Transverse colon (tissue), 4 donors: Measurements from ENCODE around the gene UBN2. TPM values are rescaled to one million over a fixed set of nuclear protein-coding genes. Genes with fewer than 3 reads are reported as not detected.
A peak's percentile ranks its signal among the peaks of the same experiment; 100 is the strongest.

ENCODE experiments used
- DNase-seq: peaks from one replicate; pipeline ENCODE4 v3.0.0-alpha.2; 2019
- H3K27ac ChIP-seq, 4 donors: fragments of 200-600 bp; sonication (generic); 2 replicates each; pipeline ENCODE4 v1.5.1; 2016 to 2018; ENCODE audit warnings: inconsistent platforms in 4 of 4
- H3K27me3 ChIP-seq: fragments of 200-600 bp; sonication (generic); 2 replicates; pipeline ENCODE4 v1.5.1; 2017; ENCODE audit warnings: inconsistent platforms
- H3K36me3 ChIP-seq, 4 donors: fragments of 200-600 bp; sonication (generic); 2 replicates each; pipeline ENCODE4 v1.5.1; 2017 to 2019; ENCODE audit warnings: inconsistent platforms in 4 of 4
- H3K4me1 ChIP-seq, 4 donors: fragments of 200-600 bp; sonication (generic); 2 replicates each; pipeline ENCODE4 v1.5.1; 2017 to 2020; ENCODE audit warnings: inconsistent platforms in 4 of 4
- H3K4me3 ChIP-seq, 4 donors: fragments of 200-600 bp; sonication (generic); 1 replicate in 1 of 4; 2 replicates in 3 of 4; pipeline versions ENCODE4 v1.5.1 to v1.6.1; 2017 to 2019; ENCODE audit warnings: inconsistent platforms in 4 of 4
- H3K9me3 ChIP-seq, 2 donors: fragments of 200-600 bp; sonication (generic); 2 replicates each; pipeline ENCODE4 v1.5.1; 2017 to 2019; ENCODE audit warnings: inconsistent platforms in 2 of 2
- CTCF ChIP-seq, 5 experiments: fragments of 200-600 bp in 3 of 5; fragments of 450-650 bp in 2 of 5; sonication (generic) in 3 of 5; IDR thresholded peaks; 1 replicate in 2 of 5; 2 replicates in 3 of 5; pipeline ENCODE4 v1.5.1; 2016 to 2017; ENCODE audit warnings: antibody characterized with exemption in 5 of 5, inconsistent platforms in 3 of 5, mild to moderate bottlenecking in 2 of 5, moderate library complexity in 1 of 5
- EP300 ChIP-seq: sonication (generic); formaldehyde crosslinking; IDR thresholded peaks from one replicate; pipeline ENCODE4 v1.6.1; 2017; ENCODE audit warnings: antibody characterized with exemption, low read depth
- POLR2A ChIP-seq: fragments of 450-650 bp; IDR thresholded peaks from one replicate; pipeline ENCODE4 v1.6.1; 2016; ENCODE audit warnings: antibody characterized with exemption, mild to moderate bottlenecking, moderate library complexity
- POLR2AphosphoS5 ChIP-seq, 3 donors: sonication (generic); formaldehyde crosslinking; IDR thresholded peaks; one replicate each; pipeline ENCODE4 v1.6.1; 2016; ENCODE audit warnings: antibody characterized with exemption in 3 of 3
- WGBS, 2 donors: methylation state at CpG; one replicate each; pipeline ENCODE4 v1.1.5; 2018; ENCODE audit warnings: low coverage in 1 of 2; 5-methylcytosine and 5-hydroxymethylcytosine counted together
- in situ Hi-C, 4 donors: fragments of 200-750 bp; cut with MboI; loops; one replicate each; pipeline versions ENCODE4 v1.15.0 to v1.15.1; 2017; ENCODE audit warnings: low sequenced_read_pairs in 3 of 4, low pct_ligation_motif_present in 1 of 4, low pct_unique_long_range_greater_than_20kb in 1 of 4
- intact Hi-C: fragments of 100-400 bp; cut with DNase I; formaldehyde crosslinking; loops from one replicate; pipeline ENCODE4 v1.15.1; 2023; ENCODE audit warnings: low total_unique reads
- total RNA-seq, 4 donors: library from RNA; depleted of rRNA; stranded (reverse); fragments of >200 nt; gene quantifications; one replicate each; pipeline ENCODE4 v1.1.0, GENCODE V29; 2016

The UBN2 gene
- 10 to 100 TPM in 3 of 4 donors, 1 to 10 TPM in 1; 9.7 to 22.1 (median 13.9) TPM for total RNA-seq

GRCh38 chr7:139230774-139231512 is at the start of gene UBN2:
Gene UBN2, plus strand, starts transcription at chr7:139231237. Its CDS starts 248 bp downstream, at chr7:139231485.
- in situ Hi-C loops (no loop called here), intact Hi-C loops (no loop called here)
- 0% methylated on average over 63 of the region's 63 CpGs; no CpG with 5 or more reads in 1 of the 2 donors for WGBS, 2 donors
- peak; percentile 77 for TF ChIP-seq POLR2A
- peak; percentile 82 to 88 (median 83) for TF ChIP-seq POLR2AphosphoS5 (IDR thresholded peaks at IDR 0.05)
- no peak for TF ChIP-seq EP300
- peak within 1 kb of the TSS; percentile 90 to 99 (median 95) for H3K27ac ChIP-seq
- H3K4me1 ChIP-seq: peaks cover 3 to 33% (median 20%) of the 10 kb centered on the region in 4 donors
- no peaks in the 10 kb centered on the region for H3K9me3 ChIP-seq
- H3K4me3 ChIP-seq: peak within 1 kb of the TSS; percentile 57 to 100 (median 92)
- H3K36me3 ChIP-seq: no peaks in the 10 kb centered on the region
- peak; percentile 98 for DNase-seq
- no peaks in the 10 kb centered on the region for H3K27me3 ChIP-seq

GRCh38 chr7:139181404-139181803 is 49.6 kb upstream of the UBN2 start:
- no peaks in the 10 kb centered on the region for H3K36me3 ChIP-seq
- intact Hi-C loops (no loop called here), in situ Hi-C loops (no loop called here)
- H3K27me3 ChIP-seq: no peaks in the 10 kb centered on the region
- no peak for DNase-seq
- no peaks in the 10 kb centered on the region for H3K4me1 ChIP-seq
- 85 to 93% methylated on average over 2 of the region's 2 CpGs for WGBS, 2 donors
- no peak overlapping the region for H3K4me3 ChIP-seq
- H3K9me3 ChIP-seq: no peaks in the 10 kb centered on the region
- no peak overlapping the region for H3K27ac ChIP-seq
- TF ChIP-seq EP300: no peak

GRCh38 chr7:139182363-139182762 is 48.7 kb upstream of the UBN2 start:
- H3K4me3 ChIP-seq: no peak overlapping the region
- H3K27me3 ChIP-seq: no peaks in the 10 kb centered on the region
- TF ChIP-seq EP300 (no peak), CTCF (IDR thresholded peaks at IDR 0.05) (no peak), POLR2AphosphoS5 (IDR thresholded peaks at IDR 0.05) (no peak)
- no peak for DNase-seq
- H3K9me3 ChIP-seq: no peaks in the 10 kb centered on the region
- WGBS, 2 donors: 63 to 89% methylated on average over 1 of the region's 1 CpG
- H3K4me1 ChIP-seq: no peaks in the 10 kb centered on the region
- no peak overlapping the region for H3K27ac ChIP-seq
- in situ Hi-C loops (no loop called here), intact Hi-C loops (no loop called here)
- H3K36me3 ChIP-seq: no peaks in the 10 kb centered on the region

GRCh38 chr7:139183251-139183650 is 47.8 kb upstream of the UBN2 start:
- in situ Hi-C loops (no loop called here), intact Hi-C loops (no loop called here)
- Histone ChIP-seq H3K4me3 (no peak overlapping the region), H3K9me3 (no peaks in the 10 kb centered on the region), H3K4me1 (no peaks in the 10 kb centered on the region), H3K27ac (no peak overlapping the region), H3K27me3 (no peaks in the 10 kb centered on the region), H3K36me3 (no peaks in the 10 kb centered on the region)
- WGBS, 2 donors: 62 to 100% methylated on average over 2 of the region's 2 CpGs
- no peak for DNase-seq
- TF ChIP-seq POLR2AphosphoS5 (IDR thresholded peaks at IDR 0.05): no peak
- no peak for TF ChIP-seq POLR2A
- TF ChIP-seq CTCF (IDR thresholded peaks at IDR 0.05): no peak
- TF ChIP-seq EP300: no peak

GRCh38 chr7:139183878-139184338 is 47.1 kb upstream of the UBN2 start:
- intact Hi-C loops: no loop called here
- no peaks in the 10 kb centered on the region for H3K36me3 ChIP-seq

More at GRCh38 chr7:139183878-139184338, 47.1 kb upstream of the UBN2 start:
- Histone ChIP-seq H3K9me3 (no peaks in the 10 kb centered on the region), H3K27ac (no peak overlapping the region), H3K4me3 (no peak overlapping the region), H3K4me1 (no peaks in the 10 kb centered on the region), H3K27me3 (no peaks in the 10 kb centered on the region)
- DNase-seq: no peak
- in situ Hi-C loops: no loop called here
- 82 to 94% methylated on average over 6 to 7 of the region's 7 CpGs for WGBS, 2 donors
- TF ChIP-seq EP300 (no peak), CTCF (IDR thresholded peaks at IDR 0.05) (no peak), POLR2AphosphoS5 (IDR thresholded peaks at IDR 0.05) (no peak)
